H9 (cell line): ENCODE results near the gene TSPO. TPM values are rescaled to one million over a fixed set of nuclear protein-coding genes. Genes with fewer than 3 reads are reported as not detected.

Experiments used
- DNase-seq: peaks from one replicate; pipeline ENCODE4 v3.0.0-alpha.2; 2017
- H2AFZ ChIP-seq: one replicate; pipeline ENCODE4 v1.6.1; 2013; ENCODE audit warnings: mild to moderate bottlenecking, low read length, control low read depth, moderate library complexity
- H2AK5ac ChIP-seq: 2 replicates; pipeline ENCODE4 v1.6.1; 2013; ENCODE audit warnings: low read length, control low read depth, mixed read lengths; ENCODE audit not compliant: insufficient read length
- H2BK120ac ChIP-seq: one replicate; pipeline ENCODE4 v1.6.1; 2013; ENCODE audit warnings: low read depth, mild to moderate bottlenecking, low read length, control low read depth, inconsistent platforms; ENCODE audit not compliant: poor library complexity, severe bottlenecking
- H2BK12ac ChIP-seq: 2 replicates; pipeline ENCODE4 v1.6.1; 2013; ENCODE audit warnings: low read length, control low read depth, mixed read lengths, low read depth; ENCODE audit not compliant: insufficient read length
- H2BK15ac ChIP-seq: 2 replicates; pipeline ENCODE4 v1.6.1; 2013; ENCODE audit warnings: low read depth, low read length, control low read depth
- H2BK20ac ChIP-seq: one replicate; pipeline ENCODE4 v1.6.1; 2013; ENCODE audit warnings: low read depth, mild to moderate bottlenecking, low read length, control low read depth, inconsistent platforms; ENCODE audit not compliant: poor library complexity, severe bottlenecking
- H2BK5ac ChIP-seq: 2 replicates; pipeline ENCODE4 v1.6.1; 2013; ENCODE audit warnings: low read length, control low read depth, mixed read lengths; ENCODE audit not compliant: insufficient read length
- H3K14ac ChIP-seq: 2 replicates; pipeline ENCODE4 v1.6.1; 2013; ENCODE audit warnings: low read length, control low read depth; ENCODE audit not compliant: insufficient read depth
- H3K18ac ChIP-seq: 2 replicates; pipeline ENCODE4 v1.6.1; 2013; ENCODE audit warnings: low read depth, mild to moderate bottlenecking, mixed read lengths, low read length, control low read depth; ENCODE audit not compliant: insufficient read length
- H3K23ac ChIP-seq: 2 replicates; pipeline ENCODE4 v1.6.1; 2013; ENCODE audit warnings: low read length, control low read depth, mixed read lengths, low read depth; ENCODE audit not compliant: insufficient read length
- H3K23me2 ChIP-seq: 2 replicates; pipeline ENCODE4 v1.6.1; 2013; ENCODE audit warnings: low read depth, mild to moderate bottlenecking, mixed read lengths, low read length, control low read depth; ENCODE audit not compliant: insufficient read length, poor library complexity, severe bottlenecking
- H3K27ac ChIP-seq: 2 replicates; pipeline ENCODE4 v1.5.1; 2013; ENCODE audit warnings: low read length, control low read depth, mixed read lengths, low read depth; ENCODE audit not compliant: insufficient read length
- H3K27me3 ChIP-seq: 2 replicates; pipeline ENCODE4 v1.6.1; 2013; ENCODE audit warnings: low read length, control low read depth, inconsistent platforms; ENCODE audit not compliant: insufficient read depth
- H3K4ac ChIP-seq: 2 replicates; pipeline ENCODE4 v1.6.1; 2013; ENCODE audit warnings: low read depth, mild to moderate bottlenecking, control low read depth, inconsistent platforms, low read length, moderate library complexity
- H3K4me1 ChIP-seq: 2 replicates; pipeline ENCODE4 v1.6.1; 2013; ENCODE audit warnings: low read length, control low read depth, inconsistent platforms; ENCODE audit not compliant: insufficient read depth
- H3K4me2 ChIP-seq: 2 replicates; pipeline ENCODE4 v1.6.1; 2013; ENCODE audit warnings: low read length, control low read depth, mixed read lengths; ENCODE audit not compliant: insufficient read length, insufficient read depth
- H3K56ac ChIP-seq: 2 replicates; pipeline ENCODE4 v1.6.1; 2013; ENCODE audit warnings: low read depth, mild to moderate bottlenecking, mixed read lengths, low read length, control low read depth; ENCODE audit not compliant: insufficient read length
- H3K79me1 ChIP-seq: 2 replicates; pipeline ENCODE4 v1.6.1; 2013; ENCODE audit warnings: low read depth, mild to moderate bottlenecking, moderate library complexity, low read length, control low read depth, inconsistent platforms; ENCODE audit not compliant: insufficient read depth, poor library complexity, severe bottlenecking
- H3K79me2 ChIP-seq: 2 replicates; pipeline ENCODE4 v1.6.1; 2013; ENCODE audit warnings: low read length, control low read depth, inconsistent platforms; ENCODE audit not compliant: insufficient read depth
- H3K9ac ChIP-seq: 2 replicates; pipeline ENCODE4 v1.6.1; 2013; ENCODE audit warnings: low read length, control low read depth, mixed read lengths; ENCODE audit not compliant: insufficient read length; ENCODE audit errors: extremely low read depth
- H3K9me3 ChIP-seq: one replicate; pipeline ENCODE4 v1.6.1; 2013; ENCODE audit warnings: low read depth, low read length, inconsistent platforms; ENCODE audit not compliant: control insufficient read depth
- H3T11ph ChIP-seq: one replicate; pipeline ENCODE4 v1.6.1; 2013; ENCODE audit warnings: mild to moderate bottlenecking, low read length, control low read depth, inconsistent platforms
- H4K20me1 ChIP-seq: one replicate; pipeline ENCODE4 v1.6.1; 2013; ENCODE audit not compliant: control insufficient read depth, insufficient read length, insufficient read depth
- H4K5ac ChIP-seq: 2 replicates; pipeline ENCODE4 v1.6.1; 2013; ENCODE audit warnings: low read depth, mild to moderate bottlenecking, mixed read lengths, low read length, control low read depth; ENCODE audit not compliant: insufficient read length
- H4K8ac ChIP-seq: replicated peaks from 2 replicates; pipeline ENCODE4 v1.6.1; 2013; ENCODE audit warnings: low read length, control low read depth, mixed read lengths, low read depth; ENCODE audit not compliant: insufficient read length
- H4K91ac ChIP-seq: 2 replicates; pipeline ENCODE4 v1.6.1; 2013; ENCODE audit warnings: low read depth, mild to moderate bottlenecking, moderate library complexity, mixed read lengths, low read length, control low read depth; ENCODE audit not compliant: insufficient read length
- H3K27ac Mint-ChIP-seq, 3 experiments: 2 replicates in 2 of 3; 3 replicates in 1 of 3; pipeline ENCODE4 v1.8.0; 2020 to 2021; ENCODE audit warnings: mixed read lengths in 3 of 3, mild to moderate bottlenecking in 1 of 3, moderate library complexity in 1 of 3
- H3K27me3 Mint-ChIP-seq: 2 replicates; pipeline ENCODE4 v1.8.0; 2021; ENCODE audit warnings: low read depth, mild to moderate bottlenecking, moderate library complexity, mixed read lengths
- H3K36me3 Mint-ChIP-seq, 3 experiments: 2 replicates in 2 of 3; 3 replicates in 1 of 3; pipeline ENCODE4 v1.8.0; 2020 to 2021; ENCODE audit warnings: low read depth in 3 of 3, mixed read lengths in 3 of 3; ENCODE audit not compliant: insufficient read depth in 1 of 3
- H3K4me1 Mint-ChIP-seq, 2 experiments: 2 replicates each; pipeline ENCODE4 v1.8.0; 2020; ENCODE audit warnings: mixed read lengths in 2 of 2
- H3K4me3 Mint-ChIP-seq, 2 experiments: 2 replicates in 1 of 2; 3 replicates in 1 of 2; pipeline ENCODE4 v1.8.0; 2020 to 2021; ENCODE audit warnings: mild to moderate bottlenecking in 2 of 2, mixed read lengths in 2 of 2, moderate library complexity in 1 of 2
- H3K9me3 Mint-ChIP-seq, 2 experiments: 2 replicates in 1 of 2; 3 replicates in 1 of 2; pipeline ENCODE4 v1.8.0; 2020; ENCODE audit warnings: mild to moderate bottlenecking in 2 of 2, mixed read lengths in 2 of 2, moderate library complexity in 1 of 2
- CTCF ChIP-seq: fragments of 200-600 bp; sonication (generic); conservative IDR thresholded peaks from 3 replicates; pipeline ENCODE4 v1.8.0; 2021; ENCODE audit warnings: antibody characterized with exemption, mild to moderate bottlenecking
- WGBS: extraction: QIAGEN DNeasy Blood & Tissue Kit; methylation state at CpG from one replicate; pipeline ENCODE4 v1.1.7; 2013; ENCODE audit warnings: missing lambda C conversion rate, low lambda C conversion rate, mixed read lengths; ENCODE audit not compliant: insufficient read length; ENCODE audit errors: extremely low coverage; 5-methylcytosine and 5-hydroxymethylcytosine counted together
- total RNA-seq: library from RNA; stranded (reverse); gene quantifications from 2 replicates; pipeline ENCODE4 v1.2.1, GENCODE V29; 2021

Gene TSPO
- total RNA-seq, 1 experiment from 2014 or later = 14.8 TPM

DNA sequence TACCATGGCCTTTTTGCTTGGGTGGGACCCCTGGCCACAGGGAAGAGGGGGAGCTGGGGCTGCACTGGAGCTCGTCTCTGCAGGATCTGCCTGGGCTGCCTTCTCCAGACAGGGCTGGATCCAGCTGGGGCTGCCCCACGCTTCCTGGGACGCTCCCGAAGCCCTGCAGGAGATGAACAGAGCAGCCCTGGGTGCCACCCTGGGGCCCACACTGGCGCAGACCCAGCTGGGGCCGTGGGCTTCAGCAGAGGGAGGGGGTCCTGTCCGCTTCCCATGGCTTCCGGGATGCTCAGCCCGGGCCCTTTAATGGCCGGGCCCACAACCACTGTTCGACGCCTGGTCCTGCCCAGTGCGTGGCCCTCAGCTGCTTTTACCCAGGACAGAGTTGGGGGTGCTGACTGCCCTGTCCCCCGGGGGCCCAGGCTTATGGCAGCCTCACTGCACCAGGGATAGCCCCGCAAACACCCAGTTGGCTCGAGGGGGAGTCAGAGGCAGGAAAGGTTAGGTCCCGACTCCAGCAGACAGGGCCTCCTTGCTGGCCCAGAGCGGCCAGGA is 12.0 kb downstream of the TSPO start:
- H3K9ac ChIP-seq = no peak overlapping the region
- WGBS = no CpG with 5 or more reads among the region's 18 CpGs
- no peak overlapping the region for H3K27ac Mint-ChIP-seq

More for the DNA sequence above, 12.0 kb downstream of the TSPO start:
- Histone ChIP-seq H2BK15ac (no peak overlapping the region), H3K56ac (no peak overlapping the region), H4K5ac (no peak overlapping the region), H3K4me2 (no peak overlapping the region), H3K79me1 (no peaks in the 10 kb centered on the region), H3K18ac (no peak overlapping the region), H2BK120ac (no peak overlapping the region), H2BK20ac (no peak overlapping the region), H3K23ac (no peak overlapping the region), H3K23me2 (no peaks in the 10 kb centered on the region), H3K4me1 (no peaks in the 10 kb centered on the region), H3K27ac (no peak overlapping the region), H4K20me1 (no peaks in the 10 kb centered on the region), H3K9me3 (no peaks in the 10 kb centered on the region), H3K79me2 (no peaks in the 10 kb centered on the region), H3K4ac (no peak overlapping the region), H2AK5ac (no peak overlapping the region), H3K14ac (no peak overlapping the region; the same call in 1 of the 2 replicates), H3K27me3 (no peaks in the 10 kb centered on the region), H2BK12ac (no peak overlapping the region), H2AFZ (no peak overlapping the region), H4K8ac (no peak overlapping the region), H2BK5ac (no peak overlapping the region), H3T11ph (no peak overlapping the region), H4K91ac (no peak overlapping the region)
- peaks cover 0 to 8% of the 10 kb centered on the region in 2 experiments; a peak in 2 of 4 replicates for H3K4me1 Mint-ChIP-seq
- H3K27me3 Mint-ChIP-seq = no peaks in the 10 kb centered on the region; the same call in none of the 2 replicates
- no peak overlapping the region for H3K4me3 Mint-ChIP-seq
- no peak for DNase-seq
- TF ChIP-seq CTCF = no peak
- peaks cover 4 to 21% (median 10%) of the 10 kb centered on the region in 3 experiments; a peak in 6 of 7 replicates for H3K36me3 Mint-ChIP-seq
- no peaks in the 10 kb centered on the region for H3K9me3 Mint-ChIP-seq
